Ovary (tissue), 3 donors: ENCODE measurements around the gene BMPR1A.

Experiments
- EP300 ChIP-seq: sonication (generic); formaldehyde crosslinking; IDR thresholded peaks from one replicate; pipeline ENCODE4 v1.6.1; 2017; ENCODE audit warnings: antibody characterized with exemption
- POLR2A ChIP-seq: fragments of 450-650 bp; IDR thresholded peaks from one replicate; pipeline ENCODE4 v1.6.1; 2017; ENCODE audit warnings: antibody characterized with exemption, mild to moderate bottlenecking, moderate library complexity
- TF ChIP-seq, protein P1 (sequence below), 3 donors: fragments of 450-650 bp in 2 of 3; fragments of 200-600 bp in 1 of 3; IDR thresholded peaks; one replicate each; pipeline versions ENCODE4 v1.5.1 to v1.8.0; 2016 to 2022; ENCODE audit warnings: antibody characterized with exemption in 3 of 3, mild to moderate bottlenecking in 1 of 3
- donor health status: DM: no; HTN: no; CAD: no.

DNA sequence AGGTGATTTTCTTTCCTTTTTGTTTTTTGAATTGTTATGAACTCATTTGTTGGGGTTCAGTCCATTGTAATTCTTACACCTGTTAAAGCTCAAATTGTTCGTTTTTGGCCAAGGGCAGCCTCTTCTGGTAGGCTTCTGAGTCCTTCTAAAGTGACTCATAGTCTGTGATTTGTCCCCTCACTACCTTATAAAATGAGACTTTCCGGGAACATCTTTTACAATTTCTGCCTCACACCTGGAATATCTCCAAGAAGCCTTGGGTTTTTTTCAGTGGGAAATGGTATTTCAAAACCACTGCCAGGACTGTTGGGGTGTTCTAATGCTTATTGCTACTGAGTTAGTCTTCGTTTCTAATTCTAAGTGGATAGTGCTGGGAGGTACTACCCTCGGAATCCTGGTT, 56.7 kb downstream of the BMPR1A start:
- TF ChIP-seq, protein P1, sequence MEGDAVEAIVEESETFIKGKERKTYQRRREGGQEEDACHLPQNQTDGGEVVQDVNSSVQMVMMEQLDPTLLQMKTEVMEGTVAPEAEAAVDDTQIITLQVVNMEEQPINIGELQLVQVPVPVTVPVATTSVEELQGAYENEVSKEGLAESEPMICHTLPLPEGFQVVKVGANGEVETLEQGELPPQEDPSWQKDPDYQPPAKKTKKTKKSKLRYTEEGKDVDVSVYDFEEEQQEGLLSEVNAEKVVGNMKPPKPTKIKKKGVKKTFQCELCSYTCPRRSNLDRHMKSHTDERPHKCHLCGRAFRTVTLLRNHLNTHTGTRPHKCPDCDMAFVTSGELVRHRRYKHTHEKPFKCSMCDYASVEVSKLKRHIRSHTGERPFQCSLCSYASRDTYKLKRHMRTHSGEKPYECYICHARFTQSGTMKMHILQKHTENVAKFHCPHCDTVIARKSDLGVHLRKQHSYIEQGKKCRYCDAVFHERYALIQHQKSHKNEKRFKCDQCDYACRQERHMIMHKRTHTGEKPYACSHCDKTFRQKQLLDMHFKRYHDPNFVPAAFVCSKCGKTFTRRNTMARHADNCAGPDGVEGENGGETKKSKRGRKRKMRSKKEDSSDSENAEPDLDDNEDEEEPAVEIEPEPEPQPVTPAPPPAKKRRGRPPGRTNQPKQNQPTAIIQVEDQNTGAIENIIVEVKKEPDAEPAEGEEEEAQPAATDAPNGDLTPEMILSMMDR (IDR thresholded peaks at IDR 0.05) = no peak
- TF ChIP-seq POLR2A (no peak), EP300 (no peak)
